Neutrophil (primary cell): ENCODE results near the gene SARM1.

Source experiments
- H3K27ac ChIP-seq: fragments of 200-600 bp; sonication (generic); 2 replicates; pipeline ENCODE4 v1.5.1; 2016; ENCODE audit warnings: mild to moderate bottlenecking, moderate library complexity
- H3K27me3 ChIP-seq: fragments of 200-600 bp; sonication (generic); 2 replicates; pipeline ENCODE4 v1.6.0; 2016; ENCODE audit warnings: mild to moderate bottlenecking
- H3K36me3 ChIP-seq: fragments of 200-600 bp; sonication (generic); 2 replicates; pipeline ENCODE4 v1.5.1; 2017
- H3K4me1 ChIP-seq, 2 experiments: fragments of 200-600 bp in 1 of 2; sonication (generic) in 1 of 2; 1 replicate in 1 of 2; 2 replicates in 1 of 2; pipeline versions ENCODE4 v1.5.1 to v1.6.1; 2013 to 2016; ENCODE audit warnings: low read depth in 1 of 2, low read length in 1 of 2, mild to moderate bottlenecking in 1 of 2, moderate library complexity in 1 of 2; ENCODE audit not compliant: control insufficient read depth in 1 of 2, insufficient read depth in 1 of 2
- H3K4me3 ChIP-seq, 2 experiments: fragments of 200-600 bp in 1 of 2; sonication (generic) in 1 of 2; 1 replicate in 1 of 2; 2 replicates in 1 of 2; pipeline ENCODE4 v1.5.1; 2013 to 2016; ENCODE audit warnings: low read depth in 1 of 2, low read length in 1 of 2, mild to moderate bottlenecking in 1 of 2, moderate library complexity in 1 of 2
- H3K9me3 ChIP-seq: fragments of 200-600 bp; sonication (generic); 2 replicates; pipeline ENCODE4 v1.5.1; 2016
- TF ChIP-seq, protein P1 (sequence below): fragments of 200-600 bp; sonication (generic); IDR thresholded peaks from 2 replicates; pipeline ENCODE4 v1.5.1; 2016; ENCODE audit warnings: antibody characterized with exemption

SARM1 gene

GRCh38 chr17:28407130-28407973, 35.9 kb downstream of the SARM1 start:
- Histone ChIP-seq H3K27ac (no peak overlapping the region), H3K27me3 (peaks cover 21% of the 10 kb centered on the region), H3K36me3 (no peaks in the 10 kb centered on the region), H3K9me3 (no peaks in the 10 kb centered on the region), H3K4me1 (peaks cover 9 to 18% of the 10 kb centered on the region in 2 experiments), H3K4me3 (no peak overlapping the region)
- TF ChIP-seq, protein P1, sequence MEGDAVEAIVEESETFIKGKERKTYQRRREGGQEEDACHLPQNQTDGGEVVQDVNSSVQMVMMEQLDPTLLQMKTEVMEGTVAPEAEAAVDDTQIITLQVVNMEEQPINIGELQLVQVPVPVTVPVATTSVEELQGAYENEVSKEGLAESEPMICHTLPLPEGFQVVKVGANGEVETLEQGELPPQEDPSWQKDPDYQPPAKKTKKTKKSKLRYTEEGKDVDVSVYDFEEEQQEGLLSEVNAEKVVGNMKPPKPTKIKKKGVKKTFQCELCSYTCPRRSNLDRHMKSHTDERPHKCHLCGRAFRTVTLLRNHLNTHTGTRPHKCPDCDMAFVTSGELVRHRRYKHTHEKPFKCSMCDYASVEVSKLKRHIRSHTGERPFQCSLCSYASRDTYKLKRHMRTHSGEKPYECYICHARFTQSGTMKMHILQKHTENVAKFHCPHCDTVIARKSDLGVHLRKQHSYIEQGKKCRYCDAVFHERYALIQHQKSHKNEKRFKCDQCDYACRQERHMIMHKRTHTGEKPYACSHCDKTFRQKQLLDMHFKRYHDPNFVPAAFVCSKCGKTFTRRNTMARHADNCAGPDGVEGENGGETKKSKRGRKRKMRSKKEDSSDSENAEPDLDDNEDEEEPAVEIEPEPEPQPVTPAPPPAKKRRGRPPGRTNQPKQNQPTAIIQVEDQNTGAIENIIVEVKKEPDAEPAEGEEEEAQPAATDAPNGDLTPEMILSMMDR: no peak

- TF ChIP-seq, protein P1: no peak
- no peak overlapping the region for H3K27ac ChIP-seq
- peaks cover 9 to 18% of the 10 kb centered on the region in 2 experiments for H3K4me1 ChIP-seq
These were observed 36.4 kb downstream of the SARM1 start for GRCh38 chr17:28407974-28408306.

DNA sequence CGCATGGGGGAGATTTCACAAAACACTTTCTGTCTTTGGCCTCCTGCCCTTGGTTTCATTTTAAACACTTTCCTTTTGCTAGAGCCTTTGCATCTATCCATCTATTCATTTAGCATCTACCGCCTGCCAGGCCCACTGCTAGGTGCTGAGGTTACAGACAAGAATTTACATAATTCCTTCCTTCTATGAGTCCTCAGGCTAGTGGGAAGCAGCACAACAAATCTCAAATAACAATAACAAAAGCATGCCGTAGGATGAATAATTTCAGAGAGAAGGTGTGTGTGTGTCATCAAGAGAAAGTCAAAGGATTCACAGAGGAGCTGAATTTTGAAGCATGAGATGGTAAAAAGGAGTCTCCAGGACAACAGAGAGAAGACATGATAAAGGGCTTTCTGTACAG, 40.6 kb downstream of the SARM1 start:
- no peaks in the 10 kb centered on the region for H3K9me3 ChIP-seq
- no peak overlapping the region for H3K27ac ChIP-seq
- no peaks in the 10 kb centered on the region for H3K4me1 ChIP-seq
- TF ChIP-seq, protein P1: no peak
- H3K36me3 ChIP-seq: no peaks in the 10 kb centered on the region
- H3K27me3 ChIP-seq: no peaks in the 10 kb centered on the region
- no peak overlapping the region for H3K4me3 ChIP-seq

More at GRCh38 chr17:28407974-28408306, 36.4 kb downstream of the SARM1 start:
- Histone ChIP-seq H3K4me3 (no peak overlapping the region), H3K27me3 (peaks cover 21% of the 10 kb centered on the region), H3K36me3 (no peaks in the 10 kb centered on the region), H3K9me3 (no peaks in the 10 kb centered on the region)

DNA sequence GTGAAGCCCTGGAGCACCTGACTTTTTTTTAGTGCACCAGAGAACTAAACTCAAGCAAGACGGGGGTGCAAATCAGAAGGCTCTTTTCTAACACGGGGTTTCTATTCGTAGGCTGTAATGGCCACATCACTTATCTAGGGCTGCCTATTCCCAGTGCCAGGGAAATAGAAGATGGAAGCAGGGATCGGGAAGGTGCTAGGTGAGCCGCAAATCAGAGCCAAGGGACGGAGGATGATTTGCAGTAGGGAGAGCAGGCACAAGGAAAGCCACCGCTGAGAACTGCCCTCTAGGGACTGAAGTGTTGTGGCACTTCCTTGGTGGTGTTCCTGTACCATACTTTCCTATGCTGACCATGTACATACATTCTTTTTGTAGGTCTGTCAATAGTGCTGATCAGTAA, 42.3 kb downstream of the SARM1 start:
- H3K4me1 ChIP-seq: no peaks in the 10 kb centered on the region
- H3K36me3 ChIP-seq: no peaks in the 10 kb centered on the region
- H3K4me3 ChIP-seq: no peak overlapping the region
- no peaks in the 10 kb centered on the region for H3K9me3 ChIP-seq
- TF ChIP-seq, protein P1: no peak
- no peak overlapping the region for H3K27ac ChIP-seq
- H3K27me3 ChIP-seq: no peaks in the 10 kb centered on the region

GRCh38 chr17:28415886-28416285, 44.4 kb downstream of the SARM1 start:
- no peak overlapping the region for H3K27ac ChIP-seq
- H3K27me3 ChIP-seq: no peaks in the 10 kb centered on the region
- no peaks in the 10 kb centered on the region for H3K4me1 ChIP-seq
- no peaks in the 10 kb centered on the region for H3K9me3 ChIP-seq
- no peak overlapping the region for H3K4me3 ChIP-seq
- TF ChIP-seq, protein P1: no peak
- H3K36me3 ChIP-seq: no peaks in the 10 kb centered on the region
